GM19467 (cell line): ENCODE results near the gene TRPV4.
A peak's percentile ranks its signal among the peaks of the same experiment; 100 is the strongest.
"Not testable (repeated sequence)": the region's sequence is repeated elsewhere in the genome, so short reads cannot be mapped to it uniquely, and the experiment has no call there.

Source experiments
- ATAC-seq: cut with Tn5 transposase; IDR thresholded peaks from one replicate; pipeline ENCODE4 v1.9.1; 2021; ENCODE audit warnings: mild to moderate bottlenecking, moderate library complexity; ENCODE audit not compliant: unreplicated experiment

TRPV4 gene

DNA sequence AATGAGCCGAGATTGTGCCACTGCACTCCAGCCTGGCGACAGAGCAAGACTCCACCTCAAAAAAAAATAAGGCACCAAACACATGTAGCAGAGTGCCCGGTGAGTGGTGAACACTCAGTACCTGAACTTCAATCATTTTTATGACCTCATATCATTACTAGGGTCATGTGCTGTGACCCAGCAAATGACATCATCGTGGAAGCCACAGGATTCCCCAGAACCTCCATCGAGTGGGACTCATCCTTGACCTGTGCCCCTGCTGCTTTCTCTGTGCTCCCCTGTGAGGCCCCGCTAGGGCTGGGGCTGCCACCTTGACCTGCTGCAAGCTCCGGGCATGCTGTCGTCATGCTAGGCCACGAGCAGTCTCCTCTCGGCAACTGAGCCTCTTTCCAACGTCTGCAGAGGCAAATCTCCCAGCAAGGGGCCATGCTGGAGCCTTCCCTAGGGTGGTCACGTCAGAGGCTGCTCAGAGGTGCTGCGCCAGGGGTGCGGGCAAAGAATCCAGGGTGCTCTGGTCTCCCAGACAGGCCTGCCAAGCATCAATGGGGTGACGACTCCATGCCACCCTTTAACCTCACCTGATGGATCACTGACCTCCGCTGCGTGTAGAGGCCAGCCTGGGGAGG is 28.6 kb upstream of the TRPV4 start:
- no peak for ATAC-seq

DNA sequence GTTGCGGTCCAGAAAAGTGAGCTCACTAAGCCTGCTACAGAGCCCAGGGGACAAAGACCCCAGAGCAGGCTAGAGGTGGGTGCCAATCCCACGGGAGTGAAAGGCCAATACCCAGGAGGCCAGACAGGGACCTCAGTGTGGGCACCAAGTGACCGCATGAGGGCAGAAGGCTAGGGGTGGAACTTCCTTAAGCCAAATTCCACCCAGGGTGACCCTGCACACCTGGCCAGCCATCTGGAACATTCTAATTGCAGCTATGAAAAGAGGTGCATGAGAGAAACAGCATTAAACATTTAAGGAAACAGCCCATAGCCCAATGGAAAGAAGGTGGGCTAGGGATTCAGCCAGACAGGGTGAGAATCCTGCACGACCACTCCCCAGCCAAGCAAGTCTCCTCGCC is 27.8 kb upstream of the TRPV4 start:
- no peak for ATAC-seq

DNA sequence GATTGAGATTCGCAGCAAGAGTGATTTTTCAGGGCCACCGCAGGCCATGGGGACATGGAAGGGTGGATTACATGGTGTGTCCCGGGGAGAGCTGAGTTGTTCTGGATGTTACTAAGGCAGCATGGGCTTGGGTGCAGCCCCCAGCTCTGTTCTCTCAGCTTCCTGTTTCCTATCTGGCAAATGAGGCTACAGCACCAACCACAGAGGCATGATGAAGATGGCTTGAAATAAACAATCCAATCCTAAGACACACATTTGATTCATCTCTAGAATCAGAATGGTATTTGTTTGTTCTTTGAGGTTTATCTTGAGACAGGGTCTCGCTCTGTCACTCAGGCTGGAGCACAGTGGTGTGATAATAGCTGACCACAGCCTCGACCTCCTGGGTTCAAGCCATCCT is 25.6 kb upstream of the TRPV4 start:
- ATAC-seq, result no peak

DNA sequence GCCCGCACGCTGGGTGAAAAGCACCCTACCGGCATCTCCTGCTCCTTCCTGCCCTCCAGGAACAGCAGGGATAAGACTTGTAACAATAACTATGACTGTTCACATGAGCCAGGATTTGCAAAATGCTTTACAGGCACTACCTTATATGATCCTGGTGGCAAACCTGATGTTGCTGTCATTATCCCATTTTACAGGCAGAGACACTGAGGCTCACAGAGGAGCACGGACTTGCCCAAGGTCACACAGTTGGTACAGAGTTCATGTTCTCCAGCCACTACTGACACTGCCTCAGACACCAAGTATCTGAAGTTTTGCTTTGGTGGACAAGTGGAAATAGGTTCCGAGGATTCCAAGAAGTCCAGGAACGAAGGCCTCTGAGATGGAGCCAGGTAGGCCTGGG is 24.5 kb upstream of the TRPV4 start:
- no peak for ATAC-seq

DNA sequence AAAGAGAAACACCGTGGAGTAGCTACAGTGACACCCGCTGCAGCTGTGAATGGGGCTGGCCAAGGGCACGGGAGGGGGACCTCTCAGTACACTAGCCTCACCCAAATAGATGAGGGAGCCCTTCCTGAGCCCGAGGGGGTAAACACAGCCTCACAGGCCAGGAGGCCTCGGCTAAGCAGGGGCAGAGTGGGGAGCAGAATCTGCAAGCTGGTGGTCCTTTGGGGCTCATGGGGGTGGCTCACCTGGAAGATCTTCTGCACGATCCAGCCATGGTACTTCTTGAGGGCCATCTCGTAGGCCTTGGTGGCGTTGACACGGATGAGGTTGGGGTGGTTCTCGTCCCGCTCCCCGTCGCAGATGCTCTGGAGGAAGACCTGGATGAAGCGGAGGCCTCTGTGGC is 22.2 kb upstream of the TRPV4 start:
- no peak for ATAC-seq

DNA sequence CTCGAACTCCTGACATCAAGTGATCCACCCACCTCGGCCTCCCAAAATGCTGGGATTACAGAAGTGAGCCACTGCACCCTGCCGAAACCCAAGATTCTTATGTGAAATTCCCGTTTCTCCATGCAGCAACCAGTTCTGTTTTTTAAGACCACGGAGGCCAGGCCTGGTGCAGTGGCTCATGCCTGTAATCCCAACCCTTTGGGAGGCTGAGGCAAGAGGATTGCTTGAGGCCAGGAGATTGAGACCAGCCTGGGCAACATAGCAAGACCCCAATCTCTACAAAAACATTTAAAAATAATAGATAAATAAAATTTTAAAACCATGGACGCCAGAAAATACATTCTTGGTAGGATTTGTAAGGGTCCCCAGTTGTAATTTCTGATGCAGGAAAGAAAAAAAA is 17.3 kb upstream of the TRPV4 start:
- not testable (repeated sequence) for ATAC-seq

DNA sequence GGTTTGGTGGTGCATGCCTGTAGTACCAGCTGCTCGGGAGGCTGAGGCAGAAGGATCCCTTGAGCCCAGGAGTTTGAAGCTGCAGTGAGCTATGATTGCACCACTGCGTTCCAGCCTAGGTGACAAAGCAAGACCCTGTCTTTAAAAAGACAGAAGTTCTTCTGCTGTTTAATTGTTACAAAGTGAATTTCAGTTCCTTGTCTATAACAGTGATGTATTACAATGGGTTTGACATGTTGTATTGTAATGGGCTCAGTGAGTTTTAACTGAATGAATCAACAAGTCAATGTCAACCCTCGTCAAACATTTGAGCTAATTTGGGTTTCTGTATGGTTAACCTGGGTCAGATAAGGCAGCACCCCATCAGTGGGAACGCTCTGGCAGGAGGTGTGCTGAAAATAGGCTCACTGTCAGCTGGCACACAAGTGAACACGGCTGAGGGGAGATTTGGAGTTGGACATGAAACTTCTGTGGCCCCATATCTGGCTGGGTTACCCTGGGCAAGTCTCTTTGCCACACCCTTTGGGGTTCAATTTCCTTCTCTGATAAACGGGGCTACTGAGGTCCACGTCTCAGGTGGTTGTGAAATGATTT is 14.0 kb upstream of the TRPV4 start:
- ATAC-seq, result no peak

DNA sequence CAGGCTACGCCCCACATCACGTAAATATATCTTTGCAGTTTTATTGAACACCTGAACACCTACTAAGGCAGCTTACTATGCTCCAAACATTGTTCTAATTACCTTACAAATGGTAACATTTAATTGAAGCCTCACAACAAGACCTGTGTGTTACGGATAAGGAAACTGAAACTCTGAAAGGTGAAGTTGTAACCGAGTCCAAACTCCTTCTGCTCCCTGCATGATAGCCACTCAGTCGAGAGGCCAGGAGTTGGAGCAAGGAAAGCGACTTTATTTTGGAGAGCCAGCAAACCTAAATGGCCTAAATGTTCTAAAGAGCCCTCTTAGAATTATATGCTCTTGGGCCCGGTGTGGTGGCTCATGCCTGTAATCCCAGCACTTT is 12.6 kb upstream of the TRPV4 start:
- ATAC-seq, result no peak

DNA sequence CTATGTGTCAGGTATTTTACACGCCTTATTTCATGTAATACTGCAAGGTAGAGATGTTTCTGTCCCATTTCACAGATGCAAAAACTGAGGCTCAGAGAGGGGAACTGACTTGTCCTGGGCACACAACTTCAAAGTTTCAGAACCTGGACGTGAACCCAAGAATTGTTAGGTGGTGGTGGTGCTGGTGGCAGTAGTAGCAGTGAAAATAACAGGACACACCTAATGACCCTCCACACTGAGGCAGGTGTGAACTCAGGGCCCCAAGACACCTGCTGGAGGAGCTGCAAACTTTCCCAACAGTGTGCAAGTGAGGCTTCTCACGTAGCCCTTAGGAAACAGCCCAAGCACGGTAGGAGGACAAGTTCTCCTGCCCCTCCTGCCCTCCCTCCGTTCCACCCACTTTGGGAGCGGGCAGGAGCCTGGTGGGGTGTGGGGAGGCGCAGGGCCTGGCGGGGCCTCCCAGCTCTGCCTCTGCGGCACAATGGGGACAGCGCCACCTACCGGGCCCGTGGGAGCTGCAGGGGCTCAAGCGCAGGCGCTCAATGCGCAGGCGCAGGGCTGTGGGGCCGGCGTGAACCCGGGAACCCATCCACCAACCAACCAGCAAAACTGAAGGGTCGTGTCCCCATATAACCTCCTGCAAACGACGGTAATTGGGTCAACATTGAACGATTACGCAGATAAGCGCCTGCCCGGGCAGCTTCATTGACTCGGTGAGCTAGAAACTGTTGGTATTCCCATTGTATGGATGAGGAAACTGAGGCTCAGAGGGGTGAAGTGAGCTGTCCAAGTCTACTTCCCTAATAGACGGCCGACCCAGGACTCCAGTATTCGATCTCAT is 12.0 kb upstream of the TRPV4 start:
- ATAC-seq, result peak; percentile 77

DNA sequence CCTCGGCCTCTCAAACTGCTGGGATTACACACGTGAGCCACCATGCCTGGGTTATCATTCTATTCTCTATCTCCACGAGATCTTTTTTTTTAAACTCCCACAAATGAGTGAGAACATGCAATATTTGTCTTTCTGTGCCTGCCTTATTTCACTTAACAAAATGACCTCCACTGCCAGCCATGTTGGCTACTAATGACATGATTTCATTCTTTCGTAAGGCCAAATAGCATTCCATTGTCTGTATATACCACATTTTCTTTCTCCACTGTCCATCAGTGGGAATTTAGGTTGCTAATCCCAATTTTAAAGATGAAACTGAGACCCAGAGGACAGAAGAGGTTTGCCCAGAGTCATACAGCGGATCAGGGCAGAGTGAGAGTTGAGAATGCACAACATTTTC is 10.9 kb upstream of the TRPV4 start:
- no peak for ATAC-seq

DNA sequence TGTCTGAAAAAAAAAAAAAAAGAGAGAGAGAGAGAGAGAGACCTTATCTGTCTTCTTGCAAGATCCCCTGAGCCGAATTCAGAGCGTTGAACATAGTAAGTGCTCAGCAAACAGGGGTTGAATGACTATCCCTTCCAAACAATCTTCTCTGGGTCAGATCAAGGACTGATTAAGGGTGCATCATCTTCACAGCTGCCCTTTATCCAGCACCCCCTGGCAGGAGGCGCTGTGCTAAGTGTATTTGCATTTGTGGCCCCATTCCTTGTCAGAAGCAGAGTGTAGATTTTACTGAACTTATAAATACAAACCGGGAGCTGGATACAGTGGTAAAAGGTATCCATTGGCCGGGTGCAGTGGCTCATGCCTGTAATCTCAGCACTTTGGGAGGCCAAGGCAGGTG is 8.8 kb upstream of the TRPV4 start:
- ATAC-seq, result no peak

DNA sequence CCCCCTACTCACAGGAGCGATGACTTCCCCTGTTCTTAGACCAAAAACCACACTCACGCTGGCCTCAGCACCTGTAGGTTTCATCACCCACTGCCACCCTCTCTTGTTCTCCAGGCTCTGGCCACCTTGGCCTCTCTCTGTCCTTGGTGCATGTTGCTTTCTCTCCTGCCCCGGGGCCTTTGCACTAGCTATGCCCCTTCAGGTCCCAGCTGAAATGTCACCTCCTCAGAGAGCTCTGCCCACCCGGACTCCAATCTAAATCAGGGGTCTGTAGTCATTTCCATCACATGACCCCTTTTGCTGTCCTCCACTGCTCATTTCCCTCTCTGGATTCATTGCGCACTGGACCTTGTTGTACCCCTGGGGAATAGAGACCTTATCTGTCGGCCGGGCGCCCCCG is 8.2 kb upstream of the TRPV4 start:
- ATAC-seq, result no peak

DNA sequence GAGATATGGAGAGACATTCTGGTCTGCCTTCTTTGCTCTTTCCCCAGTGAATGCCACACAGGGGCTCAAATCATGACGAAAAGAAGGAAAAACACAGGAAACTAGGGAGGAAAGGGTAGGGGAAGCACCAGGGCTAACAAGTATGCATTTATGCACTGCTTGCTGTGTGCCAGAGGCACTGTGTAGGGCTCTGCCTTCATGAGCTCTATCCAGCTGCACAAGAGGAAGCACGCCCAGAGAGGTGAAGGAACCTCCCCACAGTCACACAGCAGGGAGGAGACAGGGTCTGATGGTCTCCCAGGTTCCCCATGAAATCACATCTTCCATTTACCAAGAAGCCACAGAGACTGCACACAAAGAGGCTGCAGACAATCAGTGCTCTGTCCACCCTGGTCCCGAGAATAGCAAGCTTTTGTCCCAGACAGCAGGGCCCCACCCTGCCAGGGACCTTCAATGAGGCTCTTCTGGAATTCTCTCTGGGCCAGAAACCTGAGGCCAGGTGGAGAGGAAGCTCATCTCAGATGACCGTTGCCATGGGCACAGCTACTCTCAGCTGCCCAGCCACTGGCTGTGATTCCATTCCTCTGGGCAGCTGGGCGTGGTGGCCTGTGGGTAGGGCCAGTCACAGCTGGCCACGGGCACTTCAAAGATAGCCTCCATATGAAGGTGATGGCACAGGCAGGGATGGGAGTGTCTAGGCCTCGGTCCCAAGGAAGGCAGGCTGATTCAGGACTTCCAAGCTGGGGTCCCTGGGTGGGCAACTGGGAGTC is 7.3 kb upstream of the TRPV4 start:
- ATAC-seq, result no peak

DNA sequence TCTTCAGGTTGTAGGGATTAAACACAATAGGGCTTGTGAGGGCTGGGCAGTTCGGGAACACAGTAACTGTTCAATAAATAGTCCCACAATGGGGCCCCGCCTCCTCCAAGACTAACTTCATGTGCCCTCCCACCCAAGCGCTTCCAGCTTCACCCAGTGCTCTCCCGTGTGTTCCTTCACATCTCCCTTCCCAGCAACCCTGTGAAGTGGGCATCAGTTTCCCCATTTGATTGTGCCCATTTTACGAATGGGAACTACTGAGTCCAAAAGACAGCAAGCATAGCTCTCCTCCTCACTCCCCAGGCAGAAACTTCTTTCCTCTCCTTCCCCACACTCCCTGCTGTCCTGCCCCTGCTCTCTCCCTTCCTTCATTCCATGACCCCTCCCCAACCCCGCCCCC is 6.2 kb upstream of the TRPV4 start:
- ATAC-seq, result no peak

DNA sequence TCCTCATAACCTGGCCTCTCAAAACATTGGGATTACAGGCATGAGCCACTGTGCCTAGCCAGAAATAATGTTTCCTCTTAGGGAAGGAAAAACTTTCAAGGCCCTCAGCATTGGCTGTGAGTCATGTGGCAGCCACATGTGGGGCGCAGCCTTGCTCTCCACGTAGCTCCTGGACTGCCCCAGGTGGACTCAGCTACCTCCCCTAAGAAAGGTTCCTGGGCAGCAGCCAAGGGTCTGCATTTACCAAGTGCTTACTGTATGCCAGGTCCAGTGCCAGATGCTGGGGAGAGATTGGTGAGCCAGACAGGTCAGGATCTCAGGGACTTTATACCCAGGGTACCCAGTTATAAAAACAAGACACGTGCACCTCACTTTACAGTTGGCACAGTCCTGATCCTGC is 3.7 kb upstream of the TRPV4 start:
- no peak for ATAC-seq

DNA sequence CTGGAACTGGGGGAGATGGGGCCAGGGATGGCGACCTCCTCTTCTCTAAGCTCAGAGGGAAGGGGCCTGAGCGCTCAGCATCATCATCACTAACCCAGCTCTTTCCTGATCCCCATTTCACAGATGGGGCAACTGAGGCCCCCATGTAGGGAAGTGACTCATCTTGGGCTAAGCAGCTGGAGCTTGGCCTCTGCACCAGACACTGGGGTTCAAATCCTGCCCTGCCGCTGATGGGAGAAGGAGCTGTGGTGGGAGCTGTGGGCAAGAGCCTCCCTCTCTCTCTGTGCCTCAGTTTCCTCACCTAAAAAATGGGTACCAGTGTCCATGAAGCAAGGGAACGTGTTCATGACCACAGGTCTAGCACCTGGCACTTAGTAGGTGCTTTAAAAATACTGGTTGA is 2.6 kb upstream of the TRPV4 start:
- no peak for ATAC-seq

DNA sequence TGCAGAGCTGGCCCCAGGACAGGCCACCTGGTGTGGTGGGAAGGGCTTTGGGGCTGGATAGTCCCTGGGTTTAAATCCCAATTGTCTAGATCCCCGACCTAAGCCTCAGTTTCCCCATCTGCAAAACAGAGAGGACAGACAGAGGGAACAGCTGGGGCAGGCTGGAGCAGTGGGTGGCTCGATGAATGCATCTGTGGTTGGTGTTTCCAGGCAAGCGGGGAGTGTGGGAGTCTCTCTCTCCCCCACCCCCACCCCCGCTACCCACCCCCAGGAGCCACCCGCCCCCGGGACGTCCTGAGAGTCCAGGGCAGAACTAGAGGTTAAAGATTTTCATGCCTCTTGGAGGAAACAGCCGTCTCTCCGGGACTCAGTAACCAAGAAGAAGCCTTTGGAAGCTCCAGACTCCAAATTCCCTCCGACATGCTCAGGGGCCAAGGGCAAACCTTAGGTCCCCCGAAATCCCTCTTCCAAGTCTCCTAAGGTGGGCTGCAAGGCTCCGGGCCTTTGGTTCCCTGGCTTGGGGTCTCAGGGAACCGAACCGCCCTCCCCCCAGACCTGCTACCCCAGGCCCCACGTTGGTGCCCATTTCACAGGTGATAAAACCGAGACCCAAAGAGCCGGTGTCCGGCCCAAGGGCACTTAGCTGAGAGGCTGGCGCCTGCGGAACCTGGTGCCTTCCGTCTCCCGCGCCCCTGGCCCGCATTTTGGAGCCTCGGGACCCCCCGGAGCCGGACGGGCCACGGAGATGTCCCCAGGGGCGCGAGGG is 474 bp downstream of the TRPV4 start:
- ATAC-seq, result no peak

DNA sequence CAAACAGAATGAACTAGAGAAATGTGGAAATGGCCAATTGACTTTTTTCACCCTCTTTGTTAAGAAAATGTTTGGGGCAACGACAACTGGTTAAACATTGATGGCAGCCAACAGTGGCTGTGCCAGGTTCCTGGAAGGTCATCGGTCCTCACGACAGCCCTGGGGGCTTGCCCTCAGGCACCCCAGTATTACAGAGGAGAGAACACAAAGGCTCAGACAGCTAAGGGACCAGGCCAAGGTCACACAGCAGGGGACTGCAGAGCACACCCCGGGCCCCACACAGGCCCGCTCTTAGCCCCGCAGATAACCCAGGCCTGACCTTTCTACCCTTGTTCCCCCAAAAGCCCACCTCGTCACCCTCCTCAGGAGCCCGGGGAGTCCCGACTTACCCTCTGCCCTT is 1.3 kb downstream of the TRPV4 start:
- ATAC-seq, result no peak

DNA sequence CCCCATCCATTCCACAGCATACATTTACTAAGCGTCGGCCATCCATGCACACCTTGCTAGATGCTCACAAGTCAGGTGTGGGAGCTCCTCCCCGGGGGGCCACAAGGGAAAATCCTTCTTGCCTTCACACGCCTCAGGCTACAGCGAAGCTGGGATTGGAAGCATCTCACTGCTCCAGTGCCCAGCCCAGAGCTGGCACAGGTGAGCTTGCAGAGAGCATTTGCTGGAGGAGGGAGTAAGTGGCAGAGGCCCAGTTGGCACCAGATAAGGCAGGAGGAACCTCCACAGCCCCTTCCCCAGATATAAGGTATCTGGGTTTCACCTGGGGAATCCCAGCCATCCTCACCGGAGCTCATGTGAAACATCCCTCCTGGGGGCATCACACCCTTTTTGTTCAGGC is 1.8 kb downstream of the TRPV4 start:
- no peak for ATAC-seq

DNA sequence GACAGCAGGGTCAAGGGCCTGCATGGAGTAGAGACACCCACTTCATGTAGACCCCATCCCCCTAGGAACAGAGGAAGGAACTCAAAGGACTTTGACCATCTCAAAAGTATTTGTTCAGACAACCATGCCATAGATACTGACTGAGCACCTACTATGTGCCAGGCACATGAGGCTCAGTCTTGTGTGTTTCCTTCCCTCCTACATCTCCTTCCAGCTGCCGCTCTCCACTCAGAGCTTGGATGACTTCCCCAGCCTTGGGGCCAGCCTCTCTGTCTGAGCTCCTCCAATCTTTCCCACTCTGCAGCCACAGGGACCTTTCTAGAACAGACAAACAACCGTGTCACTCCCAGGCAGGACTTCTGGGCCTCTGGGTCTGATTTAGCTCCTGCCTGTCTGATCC is 2.5 kb downstream of the TRPV4 start:
- no peak for ATAC-seq

DNA sequence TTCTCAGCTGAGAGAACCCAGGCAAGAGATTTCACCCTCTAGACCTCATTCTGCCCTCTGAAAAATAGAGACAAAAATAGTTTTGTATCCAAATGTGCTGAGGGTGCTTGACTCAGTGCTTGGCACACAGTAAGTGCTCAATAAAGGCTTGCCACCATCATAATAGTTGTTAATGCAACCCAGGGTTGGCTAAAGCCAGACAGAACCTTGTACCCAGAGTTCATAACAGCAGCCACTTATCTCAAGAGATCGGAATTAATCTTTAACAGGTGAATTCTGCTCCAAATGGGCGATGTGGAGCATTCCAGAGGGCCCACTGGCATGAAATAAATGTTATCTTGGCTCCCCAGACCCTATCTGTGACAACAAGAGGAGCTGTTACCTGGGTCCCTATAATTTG is 2.9 kb downstream of the TRPV4 start:
- no peak for ATAC-seq
